Esophagus muscularis mucosa (tissue), 3 donors: ENCODE measurements around the gene IL34.

Source experiments
- POLR2A ChIP-seq: fragments of 450-650 bp; IDR thresholded peaks from one replicate; pipeline ENCODE4 v1.6.1; 2017; ENCODE audit warnings: antibody characterized with exemption, moderate library complexity, mild to moderate bottlenecking, low read depth
- POLR2AphosphoS5 ChIP-seq, 2 donors: sonication (generic); formaldehyde crosslinking; IDR thresholded peaks; one replicate each; pipeline ENCODE4 v1.6.1; 2017; ENCODE audit warnings: antibody characterized with exemption in 2 of 2
- TF ChIP-seq, protein P1 (sequence below), 3 experiments: fragments of 200-600 bp in 2 of 3; fragments of 450-650 bp in 1 of 3; sonication (generic) in 2 of 3; IDR thresholded peaks; one replicate each; pipeline ENCODE4 v1.5.1; 2017 to 2019; ENCODE audit warnings: antibody characterized with exemption in 3 of 3, mild to moderate bottlenecking in 2 of 3, moderate library complexity in 1 of 3

DNA sequence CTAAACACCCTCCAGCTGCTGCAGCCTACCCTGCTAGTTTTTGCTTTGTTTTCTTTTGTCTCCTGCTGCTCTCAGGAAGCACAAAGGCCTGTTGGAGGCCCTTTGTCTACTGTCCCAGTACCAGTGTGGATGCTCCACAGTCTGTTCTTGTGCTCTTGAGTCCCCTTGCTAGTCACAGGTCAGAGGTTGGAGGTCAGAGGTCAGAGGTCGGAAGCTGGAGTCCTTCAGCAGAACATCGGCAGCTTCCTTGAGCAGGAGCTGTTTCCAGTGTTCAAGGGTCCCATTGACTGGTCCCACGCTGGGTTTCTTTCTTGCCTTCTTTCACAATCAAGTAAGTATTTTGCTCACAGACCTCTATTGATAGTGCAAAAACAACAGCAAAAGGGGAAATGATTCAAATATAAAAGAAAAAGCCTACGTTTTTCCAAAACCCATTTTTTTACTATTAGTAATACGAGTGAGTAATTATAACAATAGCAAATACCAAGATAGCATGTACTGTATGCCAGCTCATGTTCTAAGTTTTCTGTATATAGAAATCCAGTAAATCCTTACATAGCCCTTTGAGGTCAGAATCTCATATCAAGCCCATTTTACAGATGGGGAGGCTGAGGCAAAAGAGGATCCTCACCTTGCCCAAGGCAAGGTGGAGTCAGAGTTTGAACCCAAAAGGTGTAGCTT, 10.9 kb upstream of the IL34 start:
- TF ChIP-seq, protein P1, sequence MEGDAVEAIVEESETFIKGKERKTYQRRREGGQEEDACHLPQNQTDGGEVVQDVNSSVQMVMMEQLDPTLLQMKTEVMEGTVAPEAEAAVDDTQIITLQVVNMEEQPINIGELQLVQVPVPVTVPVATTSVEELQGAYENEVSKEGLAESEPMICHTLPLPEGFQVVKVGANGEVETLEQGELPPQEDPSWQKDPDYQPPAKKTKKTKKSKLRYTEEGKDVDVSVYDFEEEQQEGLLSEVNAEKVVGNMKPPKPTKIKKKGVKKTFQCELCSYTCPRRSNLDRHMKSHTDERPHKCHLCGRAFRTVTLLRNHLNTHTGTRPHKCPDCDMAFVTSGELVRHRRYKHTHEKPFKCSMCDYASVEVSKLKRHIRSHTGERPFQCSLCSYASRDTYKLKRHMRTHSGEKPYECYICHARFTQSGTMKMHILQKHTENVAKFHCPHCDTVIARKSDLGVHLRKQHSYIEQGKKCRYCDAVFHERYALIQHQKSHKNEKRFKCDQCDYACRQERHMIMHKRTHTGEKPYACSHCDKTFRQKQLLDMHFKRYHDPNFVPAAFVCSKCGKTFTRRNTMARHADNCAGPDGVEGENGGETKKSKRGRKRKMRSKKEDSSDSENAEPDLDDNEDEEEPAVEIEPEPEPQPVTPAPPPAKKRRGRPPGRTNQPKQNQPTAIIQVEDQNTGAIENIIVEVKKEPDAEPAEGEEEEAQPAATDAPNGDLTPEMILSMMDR (IDR thresholded peaks at IDR 0.05): no peak
- TF ChIP-seq POLR2A: no peak
- TF ChIP-seq POLR2AphosphoS5 (IDR thresholded peaks at IDR 0.05): no peak
